ENCODE results near the gene RPUSD2. TPM values are rescaled to one million over a fixed set of nuclear protein-coding genes. Genes with fewer than 3 reads are reported as not detected.

Gene RPUSD2
- polyA plus RNA-seq, 1 donor: 9.2 TPM

- DNase-seq: no peak
Observed at GRCh38 chr15:40618023-40618422, 48.9 kb downstream of the RPUSD2 start.

- DNase-seq: no peak
Observed at GRCh38 chr15:40618906-40619305, 49.8 kb downstream of the RPUSD2 start.

DNA sequence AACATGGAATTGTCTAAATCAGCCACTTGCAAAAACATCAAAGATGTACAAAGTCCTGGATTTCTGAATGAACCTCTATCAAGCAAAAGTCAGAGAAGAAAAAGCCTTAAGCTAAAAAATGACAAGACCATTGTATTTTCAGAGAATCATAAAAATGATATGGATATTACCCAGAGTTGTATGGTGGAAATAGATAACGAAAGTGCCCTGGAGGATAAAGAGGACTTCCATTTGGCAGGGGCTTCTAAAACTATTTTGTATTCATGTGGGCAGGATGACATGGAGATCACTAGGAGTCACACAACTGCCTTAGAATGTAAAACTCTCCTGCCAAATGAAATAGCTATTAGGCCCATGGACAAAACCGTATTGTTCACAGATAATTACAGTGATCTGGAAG, 54.3 kb downstream of the RPUSD2 start:
- DNase-seq: no peak

Other genes starting within 250 kb of the RPUSD2 start
- 15.6 TPM for gene INAFM2, start 245.6 kb upstream of the RPUSD2 start, polyA plus RNA-seq (ENCODE audit: insufficient read length)
- 6.3 TPM for gene CCDC9B, start 228.4 kb upstream of the RPUSD2 start, polyA plus RNA-seq (ENCODE audit: insufficient read length)
- not detected for gene PHGR1, start 218.3 kb upstream of the RPUSD2 start, polyA plus RNA-seq (ENCODE audit: insufficient read length)
- gene DISP2, start 211.1 kb upstream of the RPUSD2 start, polyA plus RNA-seq (ENCODE audit: insufficient read length): 0.35 TPM
- 46.4 TPM for gene KNSTRN, start 186.6 kb upstream of the RPUSD2 start, polyA plus RNA-seq (ENCODE audit: insufficient read length)
- 103 TPM for gene IVD, start 163.5 kb upstream of the RPUSD2 start, polyA plus RNA-seq (ENCODE audit: insufficient read length)
- gene BAHD1, start 128.3 kb upstream of the RPUSD2 start, polyA plus RNA-seq (ENCODE audit: insufficient read length): 22.8 TPM
- gene CHST14, start 98.3 kb upstream of the RPUSD2 start, polyA plus RNA-seq (ENCODE audit: insufficient read length): 31.3 TPM
- gene CCDC32, start 4.3 kb upstream of the RPUSD2 start, polyA plus RNA-seq (ENCODE audit: insufficient read length): 31.8 TPM
- gene KNL1, start 24.9 kb downstream of the RPUSD2 start, polyA plus RNA-seq (ENCODE audit: insufficient read length): 32.4 TPM
- gene RAD51, start 125.9 kb downstream of the RPUSD2 start, polyA plus RNA-seq (ENCODE audit: insufficient read length): 16.9 TPM
- gene RMDN3, start 186.0 kb downstream of the RPUSD2 start, polyA plus RNA-seq (ENCODE audit: insufficient read length): 43.1 TPM
- gene GCHFR, start 194.8 kb downstream of the RPUSD2 start, polyA plus RNA-seq (ENCODE audit: insufficient read length): 33.2 TPM
- gene C15orf62, start 200.7 kb downstream of the RPUSD2 start, polyA plus RNA-seq (ENCODE audit: insufficient read length): 3.3 TPM
- 25.5 TPM for gene ZFYVE19, start 237.8 kb downstream of the RPUSD2 start, polyA plus RNA-seq (ENCODE audit: insufficient read length)
- 41.1 TPM for gene DNAJC17, start 238.2 kb downstream of the RPUSD2 start, polyA plus RNA-seq (ENCODE audit: insufficient read length)